HG03045 (cell line): ENCODE measurements around the gene ZDHHC7.
"Not testable (repeated sequence)": the region's sequence is repeated elsewhere in the genome, so short reads cannot be mapped to it uniquely, and the experiment has no call there.

Experiments
- ATAC-seq: cut with Tn5 transposase; IDR thresholded peaks from one replicate; pipeline ENCODE4 v1.9.1; 2021; ENCODE audit warnings: mild to moderate bottlenecking, moderate library complexity; ENCODE audit not compliant: unreplicated experiment

Gene ZDHHC7

DNA sequence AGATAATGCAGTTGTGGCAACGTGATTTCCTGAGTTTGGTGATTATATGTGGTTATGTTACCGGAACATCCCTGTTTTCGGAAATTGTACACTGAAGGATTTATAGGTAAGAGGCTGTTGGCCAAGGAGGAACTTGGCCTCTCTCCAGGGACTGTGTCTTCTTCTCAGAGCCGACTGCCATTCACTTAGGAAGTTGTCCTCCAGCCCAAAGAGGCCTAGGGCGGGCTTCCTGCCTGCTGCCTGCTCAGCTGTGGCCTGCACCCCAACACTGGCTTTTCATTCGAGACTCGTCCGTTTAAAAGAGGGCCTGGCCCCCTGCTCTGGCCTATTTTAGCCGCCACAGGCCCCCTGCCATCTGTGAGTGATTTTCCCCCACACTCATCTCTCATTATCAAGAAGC, 64.3 kb downstream of the ZDHHC7 start:
- ATAC-seq = no peak

DNA sequence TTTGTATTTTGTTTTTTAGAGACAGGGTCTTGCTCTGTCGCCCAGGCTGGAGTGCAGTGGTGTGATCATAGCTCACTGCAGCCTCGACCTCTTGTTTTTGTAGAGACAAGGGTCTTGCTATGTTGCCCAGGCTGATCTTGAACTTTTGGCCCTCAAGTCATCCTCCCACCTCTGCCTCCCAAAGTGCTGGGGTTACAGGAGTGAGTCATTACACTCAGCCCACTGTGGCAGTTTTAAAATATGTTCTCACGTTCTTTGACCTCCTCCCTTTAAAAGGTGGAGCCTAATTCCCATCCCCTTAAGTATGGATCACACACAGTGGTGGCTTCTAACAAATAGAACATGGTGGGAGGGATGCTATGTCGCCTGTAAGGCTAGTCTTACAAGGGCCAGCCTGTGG, 67.7 kb downstream of the ZDHHC7 start:
- ATAC-seq = no peak

GRCh38 chr16:84942786-84943185, 68.5 kb downstream of the ZDHHC7 start:
- ATAC-seq = no peak

DNA sequence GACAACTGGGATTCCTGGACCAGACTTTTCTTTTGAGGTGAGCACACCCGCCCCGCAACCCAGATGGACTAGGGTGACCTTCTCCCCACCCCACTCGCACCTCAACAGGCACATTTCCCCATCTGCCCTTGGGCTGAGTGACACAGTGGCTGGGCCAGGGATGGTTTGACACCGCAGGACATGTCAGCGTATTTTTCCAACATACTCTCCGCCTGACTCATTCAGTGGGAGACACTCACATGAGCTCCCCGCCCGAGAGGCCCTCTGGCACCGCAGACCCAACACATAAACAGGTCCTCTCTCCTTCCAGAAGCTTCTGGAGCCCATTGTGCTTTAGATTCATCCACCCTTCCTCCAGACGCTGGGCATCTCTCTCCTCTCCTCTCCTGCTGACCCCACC, 69.4 kb downstream of the ZDHHC7 start:
- no peak for ATAC-seq

- no peak for ATAC-seq
Observed at GRCh38 chr16:84940670-84941551, 70.4 kb downstream of the ZDHHC7 start.

- ATAC-seq = not testable (repeated sequence)
Observed at GRCh38 chr16:84938616-84939015, 72.7 kb downstream of the ZDHHC7 start.

DNA sequence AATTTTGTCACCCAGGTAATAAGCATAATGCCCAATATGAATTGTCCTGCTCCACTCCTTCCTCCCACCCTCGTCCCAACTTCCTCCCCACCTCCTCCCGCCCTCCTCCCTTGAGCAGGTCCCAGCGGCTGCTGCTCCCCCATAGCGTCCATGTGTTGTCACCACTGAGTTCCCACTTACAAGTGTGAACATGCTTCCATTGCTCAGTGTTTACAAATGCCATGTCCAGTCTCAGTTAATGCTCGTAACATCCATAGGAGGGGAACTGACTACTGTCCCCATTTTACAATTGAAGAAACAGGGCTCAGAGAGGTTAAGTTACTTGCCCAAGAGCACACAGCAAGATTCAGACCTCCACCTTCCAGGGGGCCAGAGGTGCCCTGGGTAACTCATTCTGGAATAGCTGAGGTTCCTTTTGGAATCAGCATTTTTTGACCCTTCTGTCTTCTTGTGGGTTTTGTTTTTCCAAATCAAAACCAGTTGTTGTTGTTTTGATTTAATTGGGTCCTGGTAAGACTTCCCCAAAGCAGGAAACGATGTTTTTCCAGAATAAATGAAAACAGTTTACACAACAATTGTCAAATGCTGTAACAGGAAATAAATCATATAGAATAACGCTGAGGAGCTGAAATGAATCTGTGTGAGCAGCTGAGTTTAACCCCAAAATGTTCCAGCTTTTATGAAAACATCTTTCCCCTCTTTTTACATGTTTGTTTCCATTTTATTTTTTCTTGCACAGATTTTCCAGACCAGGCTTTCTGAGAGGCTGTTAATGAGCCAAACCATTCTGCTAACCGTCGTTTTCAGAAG, 73.9 kb downstream of the ZDHHC7 start:
- ATAC-seq = no peak

DNA sequence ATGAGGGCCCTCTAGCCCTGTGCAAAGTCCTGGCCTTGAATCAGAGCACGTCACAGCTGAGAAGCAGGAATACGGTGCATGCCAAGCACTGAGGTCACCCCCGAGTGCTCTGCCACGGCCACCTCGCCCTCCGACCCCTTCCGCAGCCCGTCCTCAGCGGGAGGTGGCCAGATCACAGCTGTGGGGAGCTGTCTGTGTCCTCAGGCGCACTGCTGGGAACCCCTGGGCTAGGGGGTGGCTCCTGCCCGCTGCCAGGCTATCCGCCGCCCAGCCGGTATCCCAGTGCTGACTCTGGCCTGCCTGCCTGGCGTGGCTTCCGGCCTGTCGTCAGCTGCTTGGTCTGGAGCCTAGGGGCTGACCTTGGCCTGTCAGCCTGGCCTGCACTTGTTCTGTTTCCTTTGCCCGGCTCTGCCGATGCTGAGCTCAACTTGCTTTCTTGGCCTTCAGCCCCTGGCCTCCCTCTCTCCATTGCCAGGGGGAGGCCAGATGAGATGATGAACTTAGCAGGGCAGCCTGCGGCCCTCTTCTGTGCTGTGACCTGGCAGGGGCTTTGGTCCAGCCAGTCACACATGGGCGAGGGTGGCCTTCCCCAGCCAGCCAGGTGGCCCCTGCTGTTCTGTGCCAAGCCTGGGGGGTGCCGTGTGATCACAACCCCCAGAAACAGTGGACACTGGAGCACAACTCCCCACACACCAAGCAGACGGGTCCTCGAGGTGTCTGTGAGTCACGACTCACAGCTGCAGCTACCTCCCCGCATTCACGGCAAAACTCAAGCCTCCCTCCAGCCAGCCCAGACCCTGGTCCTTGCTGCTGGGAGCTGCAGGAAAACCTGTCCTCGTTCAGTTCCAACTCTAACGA, 77.3 kb downstream of the ZDHHC7 start:
- ATAC-seq = no peak

DNA sequence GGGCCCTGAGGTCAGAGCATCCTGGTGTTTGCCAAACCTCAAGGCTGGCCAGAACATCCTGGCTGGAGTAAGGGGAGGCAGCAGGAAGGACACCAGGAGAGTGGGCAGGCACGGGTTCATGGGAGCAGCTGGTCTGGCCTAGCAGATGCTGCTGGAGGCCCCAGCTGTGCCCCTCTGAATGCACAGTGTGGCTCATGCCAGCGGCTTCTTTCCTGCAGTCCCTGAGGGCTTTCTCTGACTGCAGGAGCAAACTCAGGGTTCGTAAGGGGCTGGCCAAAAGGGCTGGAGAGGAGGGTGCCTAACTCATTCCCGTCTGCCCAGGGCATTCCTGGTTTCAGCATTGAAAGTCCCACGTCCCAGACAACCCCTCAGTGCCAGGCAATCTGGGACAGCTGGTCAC, 78.7 kb downstream of the ZDHHC7 start:
- ATAC-seq = no peak

DNA sequence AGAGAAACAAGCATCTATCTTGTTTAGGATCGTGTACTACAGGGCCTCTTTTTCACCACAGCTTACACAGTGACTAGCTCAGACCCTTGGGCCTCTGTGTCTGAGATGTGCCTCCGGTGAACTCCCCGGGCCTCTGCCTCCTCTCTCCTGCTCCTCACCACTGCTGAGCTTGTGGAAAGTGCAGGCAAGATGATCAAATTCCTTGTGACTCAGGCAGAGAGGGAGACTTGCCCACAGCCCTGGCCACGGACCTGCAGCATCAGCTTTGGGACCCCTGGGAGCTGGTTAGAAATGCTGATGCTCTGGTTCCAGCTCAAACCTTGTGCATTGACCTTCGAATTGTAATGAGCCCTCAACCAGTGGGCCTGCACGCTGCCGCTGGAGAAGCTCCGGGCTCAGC, 79.8 kb downstream of the ZDHHC7 start:
- ATAC-seq = no peak

DNA sequence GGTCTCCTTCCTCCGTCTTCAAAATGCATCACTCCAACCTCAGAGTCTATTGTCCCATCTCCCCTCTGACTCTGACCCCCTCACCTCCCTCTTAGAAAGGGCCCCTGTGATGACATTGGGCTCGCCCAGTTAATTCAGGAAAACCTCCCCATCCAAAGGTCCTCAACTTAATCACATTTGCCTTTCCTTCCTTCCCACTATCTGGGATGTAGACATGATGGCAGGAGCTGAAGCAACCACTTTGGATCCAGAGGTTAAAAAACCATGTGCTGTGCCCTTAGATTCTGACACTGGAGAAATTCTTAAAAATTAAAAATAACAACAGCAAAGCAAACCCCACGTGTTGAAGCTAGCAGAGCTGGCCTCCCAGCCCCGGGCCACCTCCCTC, 80.2 kb downstream of the ZDHHC7 start:
- no peak for ATAC-seq

GRCh38 chr16:84930298-84931106, 80.8 kb downstream of the ZDHHC7 start:
- ATAC-seq = no peak

- no peak for ATAC-seq
Observed at GRCh38 chr16:84929421-84930297, 81.7 kb downstream of the ZDHHC7 start.

- ATAC-seq = no peak
Observed at GRCh38 chr16:84928679-84929420, 82.5 kb downstream of the ZDHHC7 start.

DNA sequence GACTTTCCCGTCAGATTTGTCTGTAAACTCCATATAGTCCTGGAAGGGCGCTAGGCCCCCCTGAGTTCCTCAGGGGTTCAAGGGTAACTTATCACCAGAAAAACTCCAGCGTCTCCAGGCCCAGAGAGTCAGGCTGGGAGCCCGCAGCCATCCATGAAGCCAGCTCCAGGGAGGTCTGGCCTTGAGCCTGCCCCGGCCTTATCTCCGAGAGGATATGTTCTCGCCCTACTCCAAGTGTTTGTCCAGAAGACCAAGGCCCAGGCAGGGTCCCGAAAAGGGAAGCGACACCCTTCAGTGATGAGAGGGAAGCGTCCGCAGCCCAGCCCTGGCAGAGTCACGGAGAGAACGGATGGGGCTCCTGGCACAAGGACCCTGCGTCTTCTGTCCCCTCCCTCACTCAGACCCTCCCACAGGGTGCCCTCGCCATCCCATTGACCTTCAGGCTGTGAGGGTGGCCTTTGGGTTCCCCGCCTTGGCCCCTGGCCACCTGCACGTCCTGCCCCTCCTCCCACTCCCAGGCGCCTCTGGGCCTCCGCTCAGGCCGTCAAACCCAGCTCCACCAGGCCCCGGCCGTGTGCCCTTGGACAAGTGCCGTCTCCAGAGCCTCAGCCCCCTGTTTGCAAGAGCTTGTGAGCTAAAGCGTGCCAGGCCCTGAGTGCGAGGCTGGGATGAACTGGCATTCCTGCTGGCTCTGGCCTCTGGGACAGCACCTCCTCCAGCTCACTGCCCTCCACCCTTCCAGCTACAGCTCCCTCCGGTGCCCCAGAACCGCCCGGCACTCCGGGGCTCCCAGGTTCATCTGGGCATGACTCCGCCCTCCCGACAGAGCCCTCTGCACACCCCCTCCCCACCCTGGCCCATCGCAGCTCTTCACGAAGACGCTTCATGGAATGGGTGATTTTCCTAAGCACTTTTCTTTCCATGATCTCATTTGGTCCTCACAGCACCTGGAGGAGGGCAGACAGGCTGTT, 83.4 kb downstream of the ZDHHC7 start:
- no peak for ATAC-seq

DNA sequence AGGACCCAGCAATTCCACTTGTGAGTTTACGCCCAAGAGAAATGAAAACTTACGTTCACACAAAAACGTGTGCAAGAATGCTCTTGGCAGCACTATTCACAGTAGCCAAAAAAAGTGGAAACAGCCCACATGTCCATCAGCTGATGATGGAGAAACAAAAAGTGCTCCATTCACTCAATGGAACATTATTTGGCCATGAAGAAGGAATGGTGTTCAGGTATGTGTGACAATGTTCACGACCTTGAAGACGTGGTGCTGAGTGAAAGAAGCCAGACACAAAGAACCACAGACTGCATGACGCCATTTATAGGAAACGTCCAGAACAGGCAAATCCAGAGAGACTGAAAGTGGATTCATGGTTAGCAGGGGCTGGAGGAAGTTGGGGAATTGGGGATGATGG, 84.9 kb downstream of the ZDHHC7 start:
- ATAC-seq = no peak

GRCh38 chr16:84925773-84926372, 85.5 kb downstream of the ZDHHC7 start:
- ATAC-seq = no peak
